ENCODE data around the gene XYLT2. TPM values are rescaled to one million over a fixed set of nuclear protein-coding genes. Genes with fewer than 3 reads are reported as not detected.
"Not testable (repeated sequence)": the region's sequence is repeated elsewhere in the genome, so short reads cannot be mapped to it uniquely, and the experiment has no call there.

Gene XYLT2
- total RNA-seq, 1 experiment from 2014 or later, result 22.3 TPM

GRCh38 chr17:50319306-50320004, 26.5 kb upstream of the XYLT2 start:
- DNase-seq (ENCODE audit: low spot score), result no peak

- DNase-seq (ENCODE audit: low spot score), result no peak
Measured at GRCh38 chr17:50322271-50322670, 23.7 kb upstream of the XYLT2 start.

- DNase-seq (ENCODE audit: low spot score), result no peak
Measured at GRCh38 chr17:50323060-50323459, 22.9 kb upstream of the XYLT2 start.

- no peak for DNase-seq (ENCODE audit: low spot score)
Measured at GRCh38 chr17:50325906-50326305, 20.0 kb upstream of the XYLT2 start.

- no peak for DNase-seq (ENCODE audit: low spot score)
Measured at GRCh38 chr17:50326831-50327364, 19.0 kb upstream of the XYLT2 start.

- DNase-seq (ENCODE audit: low spot score), result no peak
Measured at GRCh38 chr17:50328363-50329325, 17.3 kb upstream of the XYLT2 start.

- no peak for DNase-seq (ENCODE audit: low spot score)
Measured at GRCh38 chr17:50329716-50330115, 16.2 kb upstream of the XYLT2 start.

- DNase-seq (ENCODE audit: low spot score), result no peak
Measured at GRCh38 chr17:50330151-50330775, 15.7 kb upstream of the XYLT2 start.

- DNase-seq (ENCODE audit: low spot score), result no peak
Measured at GRCh38 chr17:50331085-50331791, 14.7 kb upstream of the XYLT2 start.

- no peak for DNase-seq (ENCODE audit: low spot score)
Measured at GRCh38 chr17:50332196-50332595, 13.7 kb upstream of the XYLT2 start.

- DNase-seq (ENCODE audit: low spot score), result not testable (repeated sequence)
Measured at GRCh38 chr17:50333291-50334057, 12.5 kb upstream of the XYLT2 start.

GRCh38 chr17:50337956-50338355, 8.0 kb upstream of the XYLT2 start:
- no peak for DNase-seq (ENCODE audit: low spot score)

GRCh38 chr17:50338645-50339044, 7.3 kb upstream of the XYLT2 start:
- DNase-seq (ENCODE audit: low spot score), result no peak

- no peak for DNase-seq (ENCODE audit: low spot score)
Measured at GRCh38 chr17:50339381-50339780, 6.5 kb upstream of the XYLT2 start.

GRCh38 chr17:50344731-50345365, 1.1 kb upstream of the XYLT2 start:
- DNase-seq (ENCODE audit: low spot score), result peak; percentile 5

- DNase-seq (ENCODE audit: low spot score), result peak; percentile 18
Measured at GRCh38 chr17:50346313-50347116, 589 bp downstream of the XYLT2 start.

GRCh38 chr17:50347117-50347893, 1.4 kb downstream of the XYLT2 start:
- DNase-seq (ENCODE audit: low spot score), result peak; percentile 8

- no peak for DNase-seq (ENCODE audit: low spot score)
Measured at GRCh38 chr17:50347894-50348291, 2.0 kb downstream of the XYLT2 start.

Measured in H4 (cell line).